Lower leg skin (tissue), 4 donors: ENCODE measurements around the gene EFCAB8. TPM values are rescaled to one million over a fixed set of nuclear protein-coding genes. Genes with fewer than 3 reads are reported as not detected.
"Not testable (repeated sequence)": the region's sequence is repeated elsewhere in the genome, so short reads cannot be mapped to it uniquely, and the experiment has no call there.

Experiments
- DNase-seq, 2 donors: peaks; one replicate each; pipeline ENCODE4 v3.0.0-alpha.2; 2019; ENCODE audit warnings: low spot score in 2 of 2
- H3K4me3 ChIP-seq: fragments of 200-600 bp; sonication (generic); 2 replicates; pipeline ENCODE4 v1.5.1; 2017; ENCODE audit warnings: mild to moderate bottlenecking, low read depth; ENCODE audit not compliant: poor library complexity, severe bottlenecking
- POLR2A ChIP-seq, 2 donors: fragments of 450-650 bp; IDR thresholded peaks; one replicate each; pipeline ENCODE4 v1.6.1; 2016 to 2017; ENCODE audit warnings: antibody characterized with exemption in 2 of 2, mild to moderate bottlenecking in 1 of 2, moderate library complexity in 1 of 2
- WGBS, 2 donors: methylation state at CpG; one replicate each; pipeline ENCODE4 v1.1.5; 2018; 5-methylcytosine and 5-hydroxymethylcytosine counted together
- intact Hi-C: fragments of 100-400 bp; cut with DNase I; formaldehyde crosslinking; loops from one replicate; pipeline ENCODE4 v1.15.0; 2023; ENCODE audit warnings: low total_unique reads
- total RNA-seq, 4 donors: library from RNA; depleted of rRNA; stranded (reverse); fragments of >200 nt; gene quantifications; one replicate each; pipeline ENCODE4 v1.1.0, GENCODE V29; 2016
- TF ChIP-seq, protein P1 (sequence below), 3 donors: fragments of 450-650 bp; IDR thresholded peaks; one replicate each; pipeline ENCODE4 v1.5.1; 2016; ENCODE audit warnings: antibody characterized with exemption in 3 of 3, mild to moderate bottlenecking in 3 of 3, moderate library complexity in 2 of 3

EFCAB8 gene
- total RNA-seq, 4 donors from 2014 or later: not detected

- no peak overlapping the region for H3K4me3 ChIP-seq
- intact Hi-C loops: no loop called here
Measured at GRCh38 chr20:32941155-32941885, 82.6 kb downstream of the EFCAB8 start.

DNA sequence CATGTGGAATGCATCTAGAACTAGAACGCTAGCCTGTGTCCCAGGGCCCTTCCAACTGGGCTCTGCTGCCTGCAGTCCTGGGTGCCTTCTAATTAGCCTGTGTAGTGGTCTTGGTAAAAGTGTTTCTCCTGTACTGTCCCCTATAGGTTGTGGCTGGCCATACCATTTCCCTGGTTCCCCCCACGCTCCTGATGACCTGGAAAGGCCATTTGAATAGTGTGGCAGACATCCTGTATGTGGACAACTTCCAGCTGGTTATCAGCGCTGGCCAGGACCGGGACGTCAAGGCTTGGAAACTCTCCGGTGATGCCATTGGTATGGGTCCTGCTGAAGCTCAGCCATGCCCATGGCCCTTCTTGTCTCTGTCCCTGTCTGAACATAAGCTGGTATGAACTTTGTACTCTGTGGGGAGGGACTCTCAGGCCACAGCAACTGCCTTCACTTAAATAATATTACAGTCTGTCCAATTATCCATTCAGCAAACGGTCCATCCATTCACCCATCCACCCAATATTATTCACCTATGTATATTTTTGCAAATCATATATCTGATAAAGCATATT, 84.8 kb downstream of the EFCAB8 start:
- no peak overlapping the region for H3K4me3 ChIP-seq
- intact Hi-C loops: no loop called here
- no peak for TF ChIP-seq POLR2A (IDR thresholded peaks at IDR 0.05)
- TF ChIP-seq, protein P1, sequence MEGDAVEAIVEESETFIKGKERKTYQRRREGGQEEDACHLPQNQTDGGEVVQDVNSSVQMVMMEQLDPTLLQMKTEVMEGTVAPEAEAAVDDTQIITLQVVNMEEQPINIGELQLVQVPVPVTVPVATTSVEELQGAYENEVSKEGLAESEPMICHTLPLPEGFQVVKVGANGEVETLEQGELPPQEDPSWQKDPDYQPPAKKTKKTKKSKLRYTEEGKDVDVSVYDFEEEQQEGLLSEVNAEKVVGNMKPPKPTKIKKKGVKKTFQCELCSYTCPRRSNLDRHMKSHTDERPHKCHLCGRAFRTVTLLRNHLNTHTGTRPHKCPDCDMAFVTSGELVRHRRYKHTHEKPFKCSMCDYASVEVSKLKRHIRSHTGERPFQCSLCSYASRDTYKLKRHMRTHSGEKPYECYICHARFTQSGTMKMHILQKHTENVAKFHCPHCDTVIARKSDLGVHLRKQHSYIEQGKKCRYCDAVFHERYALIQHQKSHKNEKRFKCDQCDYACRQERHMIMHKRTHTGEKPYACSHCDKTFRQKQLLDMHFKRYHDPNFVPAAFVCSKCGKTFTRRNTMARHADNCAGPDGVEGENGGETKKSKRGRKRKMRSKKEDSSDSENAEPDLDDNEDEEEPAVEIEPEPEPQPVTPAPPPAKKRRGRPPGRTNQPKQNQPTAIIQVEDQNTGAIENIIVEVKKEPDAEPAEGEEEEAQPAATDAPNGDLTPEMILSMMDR (IDR thresholded peaks at IDR 0.05): no peak
- no peak for DNase-seq
- WGBS, 2 donors: 84% methylated on average over 7 of the region's 7 CpGs

More at GRCh38 chr20:32941155-32941885, 82.6 kb downstream of the EFCAB8 start:
- TF ChIP-seq, protein P1 (IDR thresholded peaks at IDR 0.05): no peak
- no peak for TF ChIP-seq POLR2A (IDR thresholded peaks at IDR 0.05)
- 67 to 77% methylated on average over 4 of the region's 4 CpGs for WGBS, 2 donors
- no peak for DNase-seq

GRCh38 chr20:32945710-32946221, 87.0 kb downstream of the EFCAB8 start:
- TF ChIP-seq POLR2A (IDR thresholded peaks at IDR 0.05): no peak
- TF ChIP-seq, protein P1 (IDR thresholded peaks at IDR 0.05): no peak
- intact Hi-C loops: no loop called here
- no peak for DNase-seq
- WGBS, 2 donors: 40 to 46% methylated on average over 4 of the region's 4 CpGs
- H3K4me3 ChIP-seq: no peak overlapping the region

GRCh38 chr20:32946629-32947028, 87.9 kb downstream of the EFCAB8 start:
- TF ChIP-seq, protein P1 (IDR thresholded peaks at IDR 0.05): no peak
- TF ChIP-seq POLR2A (IDR thresholded peaks at IDR 0.05): no peak
- H3K4me3 ChIP-seq: no peak overlapping the region
- intact Hi-C loops: no loop called here
- DNase-seq: no peak
- WGBS, 2 donors: 78 to 89% methylated on average over 1 of the region's 1 CpG

GRCh38 chr20:32950539-32950938, 91.8 kb downstream of the EFCAB8 start:
- intact Hi-C loops, H3K4me3 ChIP-seq, DNase-seq: not testable (repeated sequence)
- 10 to 19% methylated on average over 4 of the region's 4 CpGs for WGBS, 2 donors

DNA sequence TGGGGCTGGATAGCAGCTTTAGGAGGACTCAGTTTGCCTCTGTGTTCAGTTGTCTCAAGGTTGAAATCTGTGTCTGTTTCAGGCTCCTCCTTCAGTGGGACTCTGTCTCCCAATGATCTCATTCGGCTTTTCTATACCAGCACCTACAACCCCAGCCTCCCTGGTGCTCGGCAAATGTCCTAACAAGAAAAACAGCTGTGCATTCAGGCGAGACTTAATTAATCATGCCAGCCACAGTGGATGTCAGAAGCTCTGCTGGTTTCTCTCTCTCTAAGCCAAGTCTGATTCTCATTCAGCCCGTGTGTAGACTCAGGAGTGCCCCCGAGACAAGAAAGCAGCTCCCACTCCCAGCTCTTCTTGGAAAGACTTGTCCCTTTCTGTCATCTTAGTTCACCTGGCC, 98.7 kb downstream of the EFCAB8 start:
- no peak overlapping the region for H3K4me3 ChIP-seq
- TF ChIP-seq, protein P1 (IDR thresholded peaks at IDR 0.05): no peak
- TF ChIP-seq POLR2A (IDR thresholded peaks at IDR 0.05): no peak
- 81% methylated on average over 5 of the region's 5 CpGs for WGBS, 2 donors
- DNase-seq: no peak
- intact Hi-C loops: no loop called here
